HepG2 (cell line): ENCODE results near the gene CPXM1. TPM values are rescaled to one million over a fixed set of nuclear protein-coding genes. Genes with fewer than 3 reads are reported as not detected.
A peak's percentile ranks its signal among the peaks of the same experiment; 100 is the strongest.

ENCODE experiments used
- ATAD3A ChIP-seq: sonication (generic); formaldehyde crosslinking; IDR thresholded peaks from 2 replicates; pipeline ENCODE4 v1.4.0; 2020; ENCODE audit warnings: missing genetic modification reagents
- DMAP1 ChIP-seq: IDR thresholded peaks from 2 replicates; pipeline ENCODE4 v1.6.1; 2016
- FOXJ3 ChIP-seq: sonication (generic); formaldehyde crosslinking; IDR thresholded peaks from 2 replicates; pipeline ENCODE4 v1.4.0; 2020; ENCODE audit warnings: missing genetic modification reagents, mild to moderate bottlenecking, borderline replicate concordance
- GMEB1 ChIP-seq: sonication (generic); formaldehyde crosslinking; IDR thresholded peaks from 2 replicates; pipeline ENCODE4 v1.5.1; 2020; ENCODE audit warnings: missing genetic modification reagents, mild to moderate bottlenecking, borderline replicate concordance
- KLF15 ChIP-seq: sonication (generic); formaldehyde crosslinking; IDR thresholded peaks from 2 replicates; pipeline ENCODE4 v1.8.1; 2023; ENCODE audit warnings: borderline replicate concordance, mild to moderate bottlenecking, inconsistent platforms, missing genetic modification reagents, mixed read lengths
- MAF1 ChIP-seq: sonication (generic); formaldehyde crosslinking; IDR thresholded peaks from 2 replicates; pipeline ENCODE4 v1.5.0; 2020; ENCODE audit warnings: missing genetic modification reagents, borderline replicate concordance
- NFATC3 ChIP-seq: sonication (generic); formaldehyde crosslinking; IDR thresholded peaks from 2 replicates; pipeline ENCODE4 v1.5.1; 2020; ENCODE audit warnings: mild to moderate bottlenecking, missing genetic modification reagents
- PATZ1 ChIP-seq: sonication (generic); formaldehyde crosslinking; IDR thresholded peaks from 2 replicates; pipeline ENCODE4 v1.4.0; 2020; ENCODE audit warnings: missing genetic modification reagents
- ZBTB7B ChIP-seq: sonication (generic); formaldehyde crosslinking; IDR thresholded peaks from 2 replicates; pipeline ENCODE4 v1.4.0; 2020; ENCODE audit warnings: missing genetic modification reagents
- ZFP36 ChIP-seq: fragments of 150-350 bp; IDR thresholded peaks from 2 replicates; pipeline ENCODE4 v1.6.1; 2018; ENCODE audit warnings: borderline replicate concordance, low read length, low read depth; ENCODE audit not compliant: partially characterized antibody
- ZHX2 ChIP-seq, 2 experiments: sonication (generic) in 1 of 2; formaldehyde crosslinking in 1 of 2; IDR thresholded peaks; 2 replicates each; pipeline versions ENCODE4 v1.6.1 to v1.9.0; 2014 to 2022; ENCODE audit warnings: antibody characterized with exemption in 1 of 2, borderline replicate concordance in 1 of 2, inconsistent platforms in 1 of 2, low read depth in 1 of 2, missing genetic modification reagents in 1 of 2
- ZNF160 ChIP-seq: sonication (generic); formaldehyde crosslinking; IDR thresholded peaks from 2 replicates; pipeline ENCODE4 v1.8.0; 2022; ENCODE audit warnings: mild to moderate bottlenecking, inconsistent platforms, missing genetic modification reagents
- ZNF350 ChIP-seq: sonication (generic); formaldehyde crosslinking; IDR thresholded peaks from 2 replicates; pipeline ENCODE4 v1.4.0; 2020; ENCODE audit warnings: mild to moderate bottlenecking, low read depth, missing genetic modification reagents, borderline replicate concordance
- ZNF460 ChIP-seq: sonication (generic); formaldehyde crosslinking; IDR thresholded peaks from 2 replicates; pipeline ENCODE4 v1.5.1; 2020; ENCODE audit warnings: missing genetic modification reagents, mild to moderate bottlenecking, borderline replicate concordance
- ZNF547 ChIP-seq: sonication (generic); formaldehyde crosslinking; IDR thresholded peaks from 2 replicates; pipeline ENCODE4 v1.5.1; 2020; ENCODE audit warnings: mild to moderate bottlenecking, missing genetic modification reagents
- ZSCAN29 ChIP-seq: sonication (generic); formaldehyde crosslinking; conservative IDR thresholded peaks from 2 replicates; pipeline ENCODE4 v1.4.0; 2020; ENCODE audit warnings: mild to moderate bottlenecking, missing genetic modification reagents
- polyA plus RNA-seq, 8 experiments: library from polyadenylated mRNA; depleted of rRNA in 3 of 8; stranded (reverse) in 7 of 8; unstranded in 1 of 8; fragments of >200 nt; fragmentation: Illumina TruSeq in 4 of 8; extraction: Trizol in 4 of 8; gene quantifications; 2 replicates each; pipeline versions ENCODE4 v1.2.1 to v1.2.3, GENCODE V29; 2011 to 2016; ENCODE audit warnings: low read depth in 4 of 8, missing spikeins in 1 of 8, mixed read lengths in 1 of 8; ENCODE audit not compliant: insufficient read depth in 1 of 8
- total RNA-seq, 5 experiments: library from RNA; depleted of rRNA; stranded (reverse); fragments of >200 nt; fragmentation: Illumina TruSeq; extraction: Trizol; gene quantifications; 2 replicates each; pipeline ENCODE4 v1.2.3, GENCODE V29; 2016; ENCODE audit warnings: low read depth in 1 of 5
- TF ChIP-seq, protein P1 (sequence below): sonication (generic); formaldehyde crosslinking; IDR thresholded peaks from 2 replicates; pipeline ENCODE4 v1.4.0; 2020; ENCODE audit warnings: missing genetic modification reagents, borderline replicate concordance

Gene CPXM1
- total and polyA plus RNA-seq, 2 of the 13 experiments (the other 11 are each of a cell fraction or from before 2014, with no cell fraction given) = 0.07 TPM; not detected in 1

GRCh38 chr20:2840967-2841531 is 40.6 kb upstream of the CPXM1 start (continued):
- TF ChIP-seq PATZ1 (CRISPR knock-in tag) (peak; percentile 90), ZNF460 (CRISPR knock-in tag) (no peak), ZFP36 (no peak), ZBTB7B (no peak), NFATC3 (no peak), DMAP1 (CRISPR knock-in tag) (no peak), KLF15 (CRISPR knock-in tag) (no peak; the same call in 1 of the 2 replicates), ATAD3A (CRISPR knock-in tag) (no peak), GMEB1 (CRISPR knock-in tag) (no peak), ZSCAN29 (CRISPR knock-in tag) (0 out of 2 replicates have a peak, but pooled peaks have one; percentile 52), FOXJ3 (CRISPR knock-in tag) (peak; percentile 24; the same call in 1 of the 2 replicates), MAF1 (CRISPR knock-in tag) (no peak), ZNF160 (no peak), ZHX2 (IDR thresholded peaks at IDR 0.05; ENCODE audit: low read depth) (peak; percentile 47; the same call in 1 of the 2 replicates), ZHX2 (CRISPR knock-in tag; IDR thresholded peaks at IDR 0.05; ENCODE audit: borderline replicate concordance) (no peak), ZNF350 (CRISPR knock-in tag) (0 out of 2 replicates have a peak, but pooled peaks have one; percentile 5), ZNF547 (no peak)
- TF ChIP-seq, protein P1, sequence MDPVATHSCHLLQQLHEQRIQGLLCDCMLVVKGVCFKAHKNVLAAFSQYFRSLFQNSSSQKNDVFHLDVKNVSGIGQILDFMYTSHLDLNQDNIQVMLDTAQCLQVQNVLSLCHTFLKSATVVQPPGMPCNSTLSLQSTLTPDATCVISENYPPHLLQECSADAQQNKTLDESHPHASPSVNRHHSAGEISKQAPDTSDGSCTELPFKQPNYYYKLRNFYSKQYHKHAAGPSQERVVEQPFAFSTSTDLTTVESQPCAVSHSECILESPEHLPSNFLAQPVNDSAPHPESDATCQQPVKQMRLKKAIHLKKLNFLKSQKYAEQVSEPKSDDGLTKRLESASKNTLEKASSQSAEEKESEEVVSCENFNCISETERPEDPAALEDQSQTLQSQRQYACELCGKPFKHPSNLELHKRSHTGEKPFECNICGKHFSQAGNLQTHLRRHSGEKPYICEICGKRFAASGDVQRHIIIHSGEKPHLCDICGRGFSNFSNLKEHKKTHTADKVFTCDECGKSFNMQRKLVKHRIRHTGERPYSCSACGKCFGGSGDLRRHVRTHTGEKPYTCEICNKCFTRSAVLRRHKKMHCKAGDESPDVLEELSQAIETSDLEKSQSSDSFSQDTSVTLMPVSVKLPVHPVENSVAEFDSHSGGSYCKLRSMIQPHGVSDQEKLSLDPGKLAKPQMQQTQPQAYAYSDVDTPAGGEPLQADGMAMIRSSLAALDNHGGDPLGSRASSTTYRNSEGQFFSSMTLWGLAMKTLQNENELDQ (CRISPR knock-in tag) = no peak
